SK-N-SH (cell line): ENCODE data around the gene GPR42. TPM values are rescaled to one million over a fixed set of nuclear protein-coding genes. Genes with fewer than 3 reads are reported as not detected.
"Not testable (repeated sequence)": the region's sequence is repeated elsewhere in the genome, so short reads cannot be mapped to it uniquely, and the experiment has no call there.

Source experiments
- CTCF ChIA-PET: fragments of 300-600, 350-600 bp; formaldehyde crosslinking; extraction: SDS; loops from one replicate; lab custom pipeline; 2021; lab: Yijun Ruan, JAX
- POLR2A ChIA-PET: fragments of 350-600 bp; sonication (Branson Sonifier 250); formaldehyde crosslinking; extraction: SDS; loops from one replicate; lab custom pipeline; 2020; ENCODE audit warnings: antibody characterized with exemption, inconsistent platforms; lab: Yijun Ruan, JAX
- DNase-seq: peaks from one replicate; pipeline ENCODE4 v3.0.0; 2012
- H2AFZ ChIP-seq: fragments of 200-600 bp; sonication (generic); 2 replicates; pipeline ENCODE4 v1.8.1; 2016; ENCODE audit warnings: antibody characterized with exemption, mild to moderate bottlenecking, low read depth
- H3F3A ChIP-seq: fragments of 200-600 bp; sonication (generic); replicated peaks from 2 replicates; pipeline ENCODE3; 2016; ENCODE audit warnings: antibody characterized with exemption, mild to moderate bottlenecking; ENCODE audit not compliant: insufficient read depth
- H3K27ac ChIP-seq, 2 experiments: fragments of 200-500 bp in 1 of 2; fragments of 200-600 bp in 1 of 2; sonication (Bioruptor generic) in 1 of 2; sonication (generic), shearing (Covaris generic) in 1 of 2; 2 replicates each; pipeline versions ENCODE4 v1.5.1 to v1.6.1; 2014 to 2016; ENCODE audit warnings: low read depth in 2 of 2, inconsistent platforms in 1 of 2, low read length in 1 of 2, mild to moderate bottlenecking in 1 of 2, mixed read lengths in 1 of 2
- H3K27me3 ChIP-seq: fragments of 200-600 bp; sonication (generic), shearing (Covaris generic); 2 replicates; pipeline ENCODE4 v1.6.1; 2016; ENCODE audit warnings: mixed run types; ENCODE audit not compliant: insufficient read depth
- H3K36me3 ChIP-seq, 2 experiments: fragments of 200-500 bp in 1 of 2; fragments of 200-600 bp in 1 of 2; sonication (Bioruptor generic) in 1 of 2; sonication (generic) in 1 of 2; replicated peaks in 1 of 2; 2 replicates each; pipeline versions ENCODE3 to v1.5.1; 2014 to 2016; ENCODE audit warnings: low read length in 1 of 2, mild to moderate bottlenecking in 1 of 2; ENCODE audit not compliant: insufficient read depth in 2 of 2, control insufficient read depth in 1 of 2
- H3K4me1 ChIP-seq, 2 experiments: fragments of 200-500 bp in 1 of 2; fragments of 200-600 bp in 1 of 2; sonication (Bioruptor generic) in 1 of 2; sonication (generic), shearing (Covaris generic) in 1 of 2; 2 replicates each; pipeline versions ENCODE4 v1.5.1 to v1.6.1; 2014 to 2016; ENCODE audit warnings: low read depth in 1 of 2, low read length in 1 of 2, mixed run types in 1 of 2; ENCODE audit not compliant: insufficient read depth in 2 of 2, control insufficient read depth in 1 of 2
- H3K4me2 ChIP-seq: fragments of 200-600 bp; sonication (generic), shearing (Covaris generic); 2 replicates; pipeline ENCODE4 v1.6.1; 2017; ENCODE audit warnings: mixed run types
- H3K4me3 ChIP-seq, 2 experiments: fragments of 200-500 bp in 1 of 2; fragments of 200-600 bp in 1 of 2; sonication (Bioruptor generic) in 1 of 2; sonication (generic), shearing (Covaris generic) in 1 of 2; 2 replicates each; pipeline versions ENCODE4 v1.5.1 to v1.8.1; 2014 to 2016; ENCODE audit warnings: low read depth in 2 of 2, inconsistent platforms in 1 of 2, low read length in 1 of 2, mild to moderate bottlenecking in 1 of 2, mixed read lengths in 1 of 2, moderate library complexity in 1 of 2
- H3K79me2 ChIP-seq: fragments of 200-600 bp; sonication (generic); 2 replicates; pipeline ENCODE4 v1.8.1; 2017; ENCODE audit warnings: mild to moderate bottlenecking; ENCODE audit not compliant: insufficient read depth
- H3K9ac ChIP-seq: fragments of 200-600 bp; sonication (generic); 2 replicates; pipeline ENCODE4 v1.6.1; 2017; ENCODE audit warnings: mixed run types
- H3K9me2 ChIP-seq: fragments of 200-600 bp; sonication (generic); 2 replicates; pipeline ENCODE4 v1.6.1; 2017; ENCODE audit warnings: mixed run types
- H3K9me3 ChIP-seq: fragments of 200-600 bp; sonication (generic); 2 replicates; pipeline ENCODE4 v1.6.1; 2017; ENCODE audit warnings: mixed run types, mild to moderate bottlenecking, moderate library complexity
- H4K20me1 ChIP-seq: fragments of 200-600 bp; sonication (generic); 2 replicates; pipeline ENCODE4 v1.6.1; 2017; ENCODE audit warnings: mild to moderate bottlenecking, mixed run types; ENCODE audit not compliant: insufficient read depth
- FOXJ3 ChIP-seq: sonication (generic); formaldehyde crosslinking; IDR thresholded peaks from 2 replicates; pipeline ENCODE4 v1.5.1; 2020; ENCODE audit warnings: mild to moderate bottlenecking, missing genetic modification reagents
- FOXM1 ChIP-seq: IDR thresholded peaks from 2 replicates; pipeline ENCODE4 v1.4.0; 2012; ENCODE audit warnings: low read depth, mild to moderate bottlenecking
- GABPA ChIP-seq: IDR thresholded peaks from 2 replicates; pipeline ENCODE4 v1.4.0; 2012; ENCODE audit warnings: low read depth, mild to moderate bottlenecking
- IRF3 ChIP-seq: fragments of 150-350 bp; IDR thresholded peaks from 2 replicates; pipeline ENCODE4 v1.6.1; 2016; ENCODE audit warnings: mild to moderate bottlenecking, low read depth, low read length
- JUND ChIP-seq: IDR thresholded peaks from 2 replicates; pipeline ENCODE4 v1.4.0; 2012
- MEF2A ChIP-seq: IDR thresholded peaks from 2 replicates; pipeline ENCODE4 v1.4.0; 2012; ENCODE audit warnings: low read depth, borderline replicate concordance
- MXI1 ChIP-seq: IDR thresholded peaks from 2 replicates; pipeline ENCODE4 v1.6.1; 2012; ENCODE audit warnings: mild to moderate bottlenecking, low read depth, low read length, improper control_type of control experiment
- NFIC ChIP-seq: IDR thresholded peaks from 2 replicates; pipeline ENCODE4 v1.4.0; 2012; ENCODE audit warnings: borderline replicate concordance
- RXRA ChIP-seq: IDR thresholded peaks from 2 replicates; pipeline ENCODE4 v1.4.0; 2012; ENCODE audit warnings: low read depth, mild to moderate bottlenecking, borderline replicate concordance
- SIN3A ChIP-seq: IDR thresholded peaks from 2 replicates; pipeline ENCODE4 v1.6.1; 2012; ENCODE audit warnings: low read depth, mild to moderate bottlenecking, low read length, moderate library complexity, borderline replicate concordance
- SMC3 ChIP-seq: IDR thresholded peaks from 2 replicates; pipeline ENCODE4 v1.6.1; 2012; ENCODE audit warnings: low read depth, low read length, improper control_type of control experiment
- WGBS: methylation state at CpG from one replicate; pipeline ENCODE4 v1.1.6; 2017; ENCODE audit warnings: low lambda C conversion rate; 5-methylcytosine and 5-hydroxymethylcytosine counted together
- polyA plus RNA-seq, 3 experiments: library from polyadenylated mRNA; depleted of rRNA; stranded (reverse); fragments of >200 nt; gene quantifications; 2 replicates each; pipeline ENCODE4 v1.2.3, GENCODE V29; 2012
- TF ChIP-seq, protein P1 (sequence below): IDR thresholded peaks from 2 replicates; pipeline ENCODE4; 2012
- TF ChIP-seq, protein P2 (sequence below): IDR thresholded peaks from 2 replicates; pipeline ENCODE4 v1.6.1; 2012; ENCODE audit warnings: mild to moderate bottlenecking, low read depth, low read length, moderate library complexity

GPR42 gene
- polyA plus RNA-seq, 1 of the 3 experiments (the other 2 are of a cell fraction) = not detected

GRCh38 chr19:35400773-35401100 is 29.9 kb downstream of the GPR42 start:
- TF ChIP-seq, protein P1, sequence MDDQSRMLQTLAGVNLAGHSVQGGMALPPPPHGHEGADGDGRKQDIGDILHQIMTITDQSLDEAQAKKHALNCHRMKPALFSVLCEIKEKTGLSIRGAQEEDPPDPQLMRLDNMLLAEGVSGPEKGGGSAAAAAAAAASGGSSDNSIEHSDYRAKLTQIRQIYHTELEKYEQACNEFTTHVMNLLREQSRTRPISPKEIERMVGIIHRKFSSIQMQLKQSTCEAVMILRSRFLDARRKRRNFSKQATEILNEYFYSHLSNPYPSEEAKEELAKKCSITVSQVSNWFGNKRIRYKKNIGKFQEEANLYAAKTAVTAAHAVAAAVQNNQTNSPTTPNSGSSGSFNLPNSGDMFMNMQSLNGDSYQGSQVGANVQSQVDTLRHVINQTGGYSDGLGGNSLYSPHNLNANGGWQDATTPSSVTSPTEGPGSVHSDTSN = no peak
- TF ChIP-seq SMC3 (no peak), MXI1 (no peak), FOXJ3 (CRISPR knock-in tag) (no peak), MEF2A (no peak), FOXM1 (no peak), NFIC (no peak), SIN3A (no peak), GABPA (no peak), IRF3 (no peak), RXRA (no peak), JUND (no peak)
- TF ChIP-seq, protein P2, sequence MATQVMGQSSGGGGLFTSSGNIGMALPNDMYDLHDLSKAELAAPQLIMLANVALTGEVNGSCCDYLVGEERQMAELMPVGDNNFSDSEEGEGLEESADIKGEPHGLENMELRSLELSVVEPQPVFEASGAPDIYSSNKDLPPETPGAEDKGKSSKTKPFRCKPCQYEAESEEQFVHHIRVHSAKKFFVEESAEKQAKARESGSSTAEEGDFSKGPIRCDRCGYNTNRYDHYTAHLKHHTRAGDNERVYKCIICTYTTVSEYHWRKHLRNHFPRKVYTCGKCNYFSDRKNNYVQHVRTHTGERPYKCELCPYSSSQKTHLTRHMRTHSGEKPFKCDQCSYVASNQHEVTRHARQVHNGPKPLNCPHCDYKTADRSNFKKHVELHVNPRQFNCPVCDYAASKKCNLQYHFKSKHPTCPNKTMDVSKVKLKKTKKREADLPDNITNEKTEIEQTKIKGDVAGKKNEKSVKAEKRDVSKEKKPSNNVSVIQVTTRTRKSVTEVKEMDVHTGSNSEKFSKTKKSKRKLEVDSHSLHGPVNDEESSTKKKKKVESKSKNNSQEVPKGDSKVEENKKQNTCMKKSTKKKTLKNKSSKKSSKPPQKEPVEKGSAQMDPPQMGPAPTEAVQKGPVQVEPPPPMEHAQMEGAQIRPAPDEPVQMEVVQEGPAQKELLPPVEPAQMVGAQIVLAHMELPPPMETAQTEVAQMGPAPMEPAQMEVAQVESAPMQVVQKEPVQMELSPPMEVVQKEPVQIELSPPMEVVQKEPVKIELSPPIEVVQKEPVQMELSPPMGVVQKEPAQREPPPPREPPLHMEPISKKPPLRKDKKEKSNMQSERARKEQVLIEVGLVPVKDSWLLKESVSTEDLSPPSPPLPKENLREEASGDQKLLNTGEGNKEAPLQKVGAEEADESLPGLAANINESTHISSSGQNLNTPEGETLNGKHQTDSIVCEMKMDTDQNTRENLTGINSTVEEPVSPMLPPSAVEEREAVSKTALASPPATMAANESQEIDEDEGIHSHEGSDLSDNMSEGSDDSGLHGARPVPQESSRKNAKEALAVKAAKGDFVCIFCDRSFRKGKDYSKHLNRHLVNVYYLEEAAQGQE = no peak
- POLR2A ChIA-PET = no interaction called here

GRCh38 chr19:35401416-35401815 is 30.5 kb downstream of the GPR42 start:
- H3K4me3 ChIP-seq, H3K79me2 ChIP-seq, H3K4me1 ChIP-seq, H3K9ac ChIP-seq, H3F3A ChIP-seq, H3K9me2 ChIP-seq, H3K9me3 ChIP-seq, H3K36me3 ChIP-seq, H2AFZ ChIP-seq, H3K4me2 ChIP-seq, H4K20me1 ChIP-seq, H3K27ac ChIP-seq, POLR2A ChIA-PET, DNase-seq: not testable (repeated sequence)
- WGBS = 15% methylated on average over 9 of the region's 9 CpGs
- H3K27me3 ChIP-seq = peaks cover 31% of the 10 kb centered on the region
- CTCF ChIA-PET = interaction anchor here (0.8 to 1.6 kb wide), 2 partner anchors 67 to 94 kb away, joined by 3 to 4 read pairs; no protein-coding TSS in a partner anchor

More at GRCh38 chr19:35400773-35401100, 29.9 kb downstream of the GPR42 start:
- Histone ChIP-seq H3K79me2 (no peaks in the 10 kb centered on the region), H4K20me1 (no peaks in the 10 kb centered on the region), H3K4me3 (no peak overlapping the region), H3K9ac (no peak overlapping the region), H3K9me3 (no peaks in the 10 kb centered on the region), H2AFZ (no peak overlapping the region), H3K27me3 (peaks cover 24% of the 10 kb centered on the region), H3K27ac (no peak overlapping the region), H3K9me2 (no peaks in the 10 kb centered on the region), H3K4me2 (no peak overlapping the region), H3K36me3 (no peaks in the 10 kb centered on the region), H3K4me1 (no peaks in the 10 kb centered on the region; a peak in 1 of 4 replicates), H3F3A (no peaks in the 10 kb centered on the region)
- CTCF ChIA-PET = interaction anchor here (0.8 to 1.6 kb wide), 2 partner anchors 20 to 67 kb away, joined by 3 read pairs; no protein-coding TSS in a partner anchor
- WGBS = 50% methylated on average over 7 of the region's 7 CpGs
- DNase-seq = no peak
